Neural progenitor cell (in vitro differentiated cells): ENCODE measurements around the gene ATP10D.

Experiments used
- CTCF ChIP-seq: fragments of 200-600 bp; sonication (generic); IDR thresholded peaks from 2 replicates; pipeline ENCODE4 v1.5.1; 2017; ENCODE audit warnings: antibody characterized with exemption, mild to moderate bottlenecking
- EZH2 ChIP-seq: fragments of 200-600 bp; sonication (generic); IDR thresholded peaks from 2 replicates; pipeline ENCODE4 v1.6.1; 2017; ENCODE audit warnings: antibody characterized with exemption, mild to moderate bottlenecking, moderate library complexity
- EZH2phosphoT487 ChIP-seq: fragments of 200-600 bp; sonication (generic); IDR thresholded peaks from 2 replicates; pipeline ENCODE4 v1.6.1; 2017; ENCODE audit warnings: antibody characterized with exemption

GRCh38 chr4:47562297-47562696, 77.2 kb downstream of the ATP10D start:
- TF ChIP-seq CTCF: no peak
- no peak for TF ChIP-seq EZH2
- TF ChIP-seq EZH2phosphoT487: no peak
